AG04449 (cell line): ENCODE measurements around the gene MSLN.
"Not testable (repeated sequence)": the region's sequence is repeated elsewhere in the genome, so short reads cannot be mapped to it uniquely, and the experiment has no call there.

Source experiments
- CTCF ChIA-PET: fragments of 350-600 bp; formaldehyde crosslinking; extraction: SDS; loops from one replicate; lab custom pipeline; 2021; ENCODE audit warnings: antibody characterized with exemption; lab: Yijun Ruan, JAX
- POLR2A ChIA-PET: fragments of 400-600, 350-600 bp; formaldehyde crosslinking; extraction: SDS; loops from one replicate; lab custom pipeline; 2020; ENCODE audit warnings: antibody characterized with exemption, inconsistent platforms; lab: Yijun Ruan, JAX
- DNase-seq: peaks from one replicate; pipeline ENCODE4 v3.0.0-alpha.2; 2010; ENCODE audit warnings: low read depth, low spot score
- H3K4me3 ChIP-seq: 2 replicates; pipeline ENCODE4 v1.5.1; 2011; ENCODE audit warnings: low read depth, mild to moderate bottlenecking, control low read depth, low read length
- CTCF ChIP-seq: IDR thresholded peaks from one replicate; pipeline ENCODE4 v1.5.1; 2011; ENCODE audit warnings: mild to moderate bottlenecking, moderate library complexity, low read length, control low read depth, inconsistent platforms; ENCODE audit not compliant: insufficient read depth; ENCODE audit errors: missing control alignments

Gene MSLN

GRCh38 chr16:751152-752006 is 9.2 kb upstream of the MSLN start:
- no peak overlapping the region for H3K4me3 ChIP-seq
- no peak for TF ChIP-seq CTCF
- CTCF ChIA-PET = interaction anchor here (0.6 to 4.1 kb wide), 7 partner anchors 8 to 39 kb away, joined by 3 to 40 read pairs (median 3); partner anchors contain the start of genes ANTKMT and CIAO3
- POLR2A ChIA-PET = no interaction called here
- DNase-seq = no peak

- DNase-seq = no peak
- ChIA-PET POLR2A (no interaction called here), CTCF (interaction anchor here (0.6 to 4.1 kb wide), 5 partner anchors 9 to 33 kb away, joined by 3 to 40 read pairs (median 3); partner anchors contain the start of genes ANTKMT and CIAO3)
- TF ChIP-seq CTCF = no peak
- H3K4me3 ChIP-seq = no peak overlapping the region
Observed at GRCh38 chr16:752007-752312, 8.6 kb upstream of the MSLN start.

- H3K4me3 ChIP-seq, POLR2A ChIA-PET, DNase-seq: not testable (repeated sequence)
- CTCF ChIA-PET = interaction anchor here (4.2 kb wide), 1 partner anchor 11 kb away, joined by 24 read pairs; the partner anchor contains the start of gene CIAO3
Observed at GRCh38 chr16:754121-754607, 6.4 kb upstream of the MSLN start.

GRCh38 chr16:754656-755055 is 5.9 kb upstream of the MSLN start:
- no peak overlapping the region for H3K4me3 ChIP-seq
- no peak for DNase-seq
- ChIA-PET CTCF (interaction anchor here (0.9 to 4.2 kb wide), 2 partner anchors 12 to 43 kb away, joined by 4 to 24 read pairs; partner anchors contain the start of gene CIAO3), POLR2A (no interaction called here)
- TF ChIP-seq CTCF = no peak

- no peak for TF ChIP-seq CTCF
- ChIA-PET POLR2A (no interaction called here), CTCF (interaction anchor here (1.1 to 4.2 kb wide), 2 partner anchors 13 to 29 kb away, joined by 3 to 24 read pairs; partner anchors contain the start of gene CIAO3)
- H3K4me3 ChIP-seq = no peak overlapping the region
- no peak for DNase-seq
Observed at GRCh38 chr16:756428-756827, 4.1 kb upstream of the MSLN start.

- no peak overlapping the region for H3K4me3 ChIP-seq
- CTCF ChIA-PET = interaction anchor here (1.0 to 1.5 kb wide), 2 partner anchors 18 to 26 kb away, joined by 4 to 7 read pairs; partner anchors contain the start of gene CIAO3
- no peak for TF ChIP-seq CTCF
- DNase-seq = no peak
- POLR2A ChIA-PET = no interaction called here
Observed at GRCh38 chr16:759110-759910, 1.2 kb upstream of the MSLN start.
